ENCODE data around the gene ZFX.
A peak's percentile ranks its signal among the peaks of the same experiment; 100 is the strongest.
"Not testable (repeated sequence)": the region's sequence is repeated elsewhere in the genome, so short reads cannot be mapped to it uniquely, and the experiment has no call there.

Gene ZFX

DNA sequence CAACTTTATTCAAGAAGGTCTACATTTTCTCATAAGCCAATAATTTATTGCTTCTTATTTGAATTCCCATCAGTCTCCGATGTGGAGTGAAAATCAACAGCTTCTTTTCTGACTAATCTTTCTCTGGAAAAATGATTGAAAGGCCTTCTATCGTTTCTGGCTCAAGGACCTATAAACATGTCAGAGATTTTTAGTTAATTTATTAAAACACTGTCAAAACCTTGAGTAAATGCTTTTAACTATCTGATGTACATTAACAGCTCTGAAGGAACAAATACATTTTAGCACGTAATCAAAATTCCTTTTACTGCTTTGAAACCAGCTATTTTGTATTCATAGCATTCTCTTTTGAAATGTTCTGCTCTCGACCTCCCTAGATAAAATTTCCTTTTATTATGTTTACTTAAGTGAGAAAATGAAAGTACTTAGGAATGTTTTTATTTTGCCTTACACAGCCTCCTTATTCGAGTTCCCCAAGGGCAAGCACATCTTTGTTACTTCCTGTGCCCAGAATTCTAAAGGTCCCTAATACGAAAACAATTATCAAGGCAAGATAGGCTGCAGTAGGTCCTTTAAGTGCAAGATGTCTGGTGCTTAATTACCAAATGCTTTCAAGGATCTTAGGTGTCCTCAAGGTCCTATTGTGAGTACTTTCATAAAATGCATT lies 3.1 kb upstream of the ZFX start:
- Histone ChIP-seq H3K9me3 (ENCODE audit: control insufficient read depth, insufficient read depth, low read length) (no peaks in the 10 kb centered on the region), H3K4me1 (ENCODE audit: insufficient read depth, low read length) (peaks cover 20% of the 10 kb centered on the region), H3K36me3 (ENCODE audit: insufficient read depth, low read length) (no peaks in the 10 kb centered on the region), H3K9ac (ENCODE audit: low read depth, low read length) (no peak overlapping the region)

- H3K4me1 ChIP-seq (ENCODE audit: insufficient read depth, low read length), result peaks cover 20% of the 10 kb centered on the region
- H3K9me3 ChIP-seq (ENCODE audit: control insufficient read depth, insufficient read depth, low read length), result no peaks in the 10 kb centered on the region
- no peaks in the 10 kb centered on the region for H3K36me3 ChIP-seq (ENCODE audit: insufficient read depth, low read length)
- no peak overlapping the region for H3K9ac ChIP-seq (ENCODE audit: low read depth, low read length)
Measured at GRCh38 chrX:24147165-24147564, 2.4 kb upstream of the ZFX start.

GRCh38 chrX:24148121-24148520 lies 1.4 kb upstream of the ZFX start:
- H3K4me1 ChIP-seq (ENCODE audit: insufficient read depth, low read length), result peaks cover 24% of the 10 kb centered on the region
- no peaks in the 10 kb centered on the region for H3K36me3 ChIP-seq (ENCODE audit: insufficient read depth, low read length)
- H3K9ac ChIP-seq (ENCODE audit: low read depth, low read length), result peak overlapping the region; percentile 93
- no peaks in the 10 kb centered on the region for H3K9me3 ChIP-seq (ENCODE audit: control insufficient read depth, insufficient read depth, low read length)

- Histone ChIP-seq H3K9me3 (ENCODE audit: control insufficient read depth, insufficient read depth, low read length) (no peaks in the 10 kb centered on the region), H3K9ac (ENCODE audit: low read depth, low read length) (peak overlapping the region; percentile 93), H3K36me3 (ENCODE audit: insufficient read depth, low read length) (no peaks in the 10 kb centered on the region), H3K4me1 (ENCODE audit: insufficient read depth, low read length) (peaks cover 24% of the 10 kb centered on the region)
Measured at GRCh38 chrX:24148535-24149350, 786 bp upstream of the ZFX start.

DNA sequence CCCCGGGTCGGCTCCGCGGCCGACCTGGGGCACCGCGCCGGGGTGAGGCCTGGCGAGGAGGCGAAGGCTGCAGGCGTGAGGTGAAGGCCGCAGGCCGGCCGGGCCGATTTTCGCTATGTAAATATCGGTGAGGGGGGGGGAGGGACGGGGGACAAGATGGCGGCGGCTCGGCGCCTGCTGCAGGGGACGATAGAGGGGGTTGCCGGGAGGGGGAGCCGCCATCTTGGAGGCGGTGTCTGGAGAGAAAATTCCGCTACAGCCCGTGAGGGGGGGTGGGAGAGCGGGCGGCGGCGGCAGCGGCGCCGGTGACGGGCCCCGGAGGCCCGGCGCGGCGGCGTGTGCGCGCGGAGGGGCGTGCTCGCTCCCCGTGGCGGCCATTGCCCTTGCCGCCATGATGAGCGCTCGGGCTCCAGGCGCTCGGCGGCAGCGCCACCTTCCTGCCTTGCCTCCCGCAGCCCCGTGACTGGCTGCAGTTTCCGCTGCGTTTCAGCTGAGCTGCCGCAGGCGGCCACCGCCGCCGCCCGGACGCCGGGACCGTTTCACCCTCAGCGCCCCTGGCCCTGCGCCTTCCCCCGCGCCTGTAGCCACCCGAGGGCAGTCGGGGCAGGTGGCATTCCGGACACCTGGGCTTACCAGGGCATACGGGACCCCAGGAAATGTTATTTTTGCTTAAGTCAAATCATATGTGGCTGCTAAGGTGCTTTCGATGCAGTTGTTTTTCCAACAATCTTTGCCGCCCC lies 692 bp downstream of the ZFX start:
- H3K4me1 ChIP-seq (ENCODE audit: insufficient read depth, low read length), result peaks cover 24% of the 10 kb centered on the region
- H3K36me3 ChIP-seq (ENCODE audit: insufficient read depth, low read length), result no peaks in the 10 kb centered on the region
- peak overlapping the region; percentile 93 for H3K9ac ChIP-seq (ENCODE audit: low read depth, low read length)
- no peaks in the 10 kb centered on the region for H3K9me3 ChIP-seq (ENCODE audit: control insufficient read depth, insufficient read depth, low read length)

- peaks cover 21% of the 10 kb centered on the region for H3K4me1 ChIP-seq (ENCODE audit: insufficient read depth, low read length)
- H3K9me3 ChIP-seq (ENCODE audit: control insufficient read depth, insufficient read depth, low read length), result no peaks in the 10 kb centered on the region
- H3K36me3 ChIP-seq (ENCODE audit: insufficient read depth, low read length), result no peaks in the 10 kb centered on the region
- peak overlapping the region; percentile 93 for H3K9ac ChIP-seq (ENCODE audit: low read depth, low read length)
Measured at GRCh38 chrX:24150898-24151297, 1.4 kb downstream of the ZFX start.

- Histone ChIP-seq H3K4me1 (ENCODE audit: insufficient read depth, low read length) (peaks cover 15% of the 10 kb centered on the region), H3K9ac (ENCODE audit: low read depth, low read length) (peak overlapping the region; percentile 93), H3K9me3 (ENCODE audit: control insufficient read depth, insufficient read depth, low read length) (no peaks in the 10 kb centered on the region), H3K36me3 (ENCODE audit: insufficient read depth, low read length) (no peaks in the 10 kb centered on the region)
Measured at GRCh38 chrX:24151513-24151912, 2.0 kb downstream of the ZFX start.

DNA sequence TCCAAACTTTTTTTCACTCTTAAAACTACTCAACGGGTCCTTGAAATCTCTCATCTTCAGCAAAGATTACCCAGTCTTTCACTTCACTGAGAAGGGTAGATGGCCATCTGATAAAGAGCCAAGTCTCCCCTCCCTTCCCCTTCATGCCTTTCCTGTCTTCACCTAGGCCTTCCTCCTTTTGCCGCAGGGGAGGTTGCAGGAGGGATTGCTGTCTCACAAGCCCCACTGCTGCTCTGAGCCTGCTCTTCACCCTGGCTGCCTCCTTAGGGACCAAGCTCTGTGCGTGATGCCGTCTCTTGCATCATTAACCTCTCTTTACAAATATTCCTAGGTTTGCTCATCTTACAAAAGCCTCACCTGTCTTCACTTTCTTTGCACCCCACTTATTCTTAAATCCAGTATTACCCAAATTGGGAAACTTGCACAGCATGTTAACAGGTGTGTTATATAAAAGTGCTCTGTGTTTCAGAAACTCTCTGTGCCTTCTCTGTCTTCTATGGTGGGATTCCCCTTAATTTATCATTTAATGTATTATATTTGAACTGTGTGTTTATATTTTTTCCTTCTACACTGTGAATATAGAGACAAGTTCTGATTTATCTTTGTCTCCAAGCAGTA lies 3.8 kb downstream of the ZFX start:
- H3K36me3 ChIP-seq (ENCODE audit: insufficient read depth, low read length), result no peaks in the 10 kb centered on the region
- H3K4me1 ChIP-seq (ENCODE audit: insufficient read depth, low read length), result peaks cover 7% of the 10 kb centered on the region
- H3K9me3 ChIP-seq (ENCODE audit: control insufficient read depth, insufficient read depth, low read length), result no peaks in the 10 kb centered on the region
- no peak overlapping the region for H3K9ac ChIP-seq (ENCODE audit: low read depth, low read length)

- Histone ChIP-seq H3K9me3 (ENCODE audit: control insufficient read depth, insufficient read depth, low read length) (no peaks in the 10 kb centered on the region), H3K36me3 (ENCODE audit: insufficient read depth, low read length) (no peaks in the 10 kb centered on the region), H3K9ac (ENCODE audit: low read depth, low read length) (no peak overlapping the region), H3K4me1 (ENCODE audit: insufficient read depth, low read length) (peaks cover 4% of the 10 kb centered on the region)
Measured at GRCh38 chrX:24153796-24154189, 4.3 kb downstream of the ZFX start.

GRCh38 chrX:24154490-24155034 lies 5.0 kb downstream of the ZFX start:
- Histone ChIP-seq H3K36me3 (ENCODE audit: insufficient read depth, low read length) (no peaks in the 10 kb centered on the region), H3K9ac (ENCODE audit: low read depth, low read length) (no peak overlapping the region), H3K4me1 (ENCODE audit: insufficient read depth, low read length) (peaks cover 4% of the 10 kb centered on the region), H3K9me3 (ENCODE audit: control insufficient read depth, insufficient read depth, low read length) (no peaks in the 10 kb centered on the region)

- not testable (repeated sequence) for H3K4me1 ChIP-seq (ENCODE audit: insufficient read depth, low read length); H3K9me3 ChIP-seq (ENCODE audit: control insufficient read depth, insufficient read depth, low read length); H3K36me3 ChIP-seq (ENCODE audit: insufficient read depth, low read length); H3K9ac ChIP-seq (ENCODE audit: low read depth, low read length)
Measured at GRCh38 chrX:24155747-24156146, 6.2 kb downstream of the ZFX start.

DNA sequence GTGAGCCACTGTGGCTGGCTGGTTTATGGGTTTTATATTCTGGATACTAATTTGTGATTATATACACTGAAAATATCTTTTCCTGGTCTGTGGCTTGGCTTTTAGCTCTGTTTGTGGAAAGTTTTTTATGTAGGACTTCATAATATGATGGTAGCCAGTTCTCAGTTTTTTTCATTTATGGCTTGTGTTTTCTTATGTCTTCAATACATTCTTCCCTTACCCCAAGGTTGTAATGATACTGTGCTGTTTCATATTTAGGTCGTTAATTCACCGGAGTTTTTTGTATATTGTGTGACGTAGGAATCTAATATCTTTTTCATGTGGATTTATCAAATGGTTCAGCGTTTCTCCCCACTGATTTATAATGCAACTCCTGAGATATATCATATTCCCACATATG lies 6.6 kb downstream of the ZFX start:
- Histone ChIP-seq H3K36me3 (ENCODE audit: insufficient read depth, low read length) (no peaks in the 10 kb centered on the region), H3K9me3 (ENCODE audit: control insufficient read depth, insufficient read depth, low read length) (no peaks in the 10 kb centered on the region), H3K9ac (ENCODE audit: low read depth, low read length) (no peak overlapping the region), H3K4me1 (ENCODE audit: insufficient read depth, low read length) (peaks cover 4% of the 10 kb centered on the region)

DNA sequence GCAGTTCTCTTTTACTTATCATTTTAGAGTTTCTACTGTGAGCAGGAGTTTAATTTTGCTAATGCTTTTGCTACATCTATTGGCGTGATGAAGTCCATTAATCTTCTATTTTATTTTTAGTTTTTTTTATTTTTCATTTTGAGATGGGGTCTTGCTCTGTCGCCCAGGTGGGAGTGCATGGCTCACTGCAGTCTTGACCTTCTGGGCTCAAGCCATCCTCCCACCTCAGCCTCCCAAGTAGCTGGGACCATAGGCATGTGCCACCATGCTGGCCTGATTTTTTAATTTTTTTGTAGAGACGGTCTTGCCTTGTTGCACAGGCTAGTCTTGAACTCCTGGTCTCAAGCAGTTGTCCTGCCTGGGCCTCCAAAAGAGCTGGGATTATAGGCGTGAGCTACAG lies 9.4 kb downstream of the ZFX start:
- H3K4me1 ChIP-seq (ENCODE audit: insufficient read depth, low read length), result no peaks in the 10 kb centered on the region
- H3K36me3 ChIP-seq (ENCODE audit: insufficient read depth, low read length), result no peaks in the 10 kb centered on the region
- no peaks in the 10 kb centered on the region for H3K9me3 ChIP-seq (ENCODE audit: control insufficient read depth, insufficient read depth, low read length)
- H3K9ac ChIP-seq (ENCODE audit: low read depth, low read length), result no peak overlapping the region

GRCh38 chrX:24166078-24166477 lies 16.5 kb downstream of the ZFX start:
- Histone ChIP-seq H3K9ac (ENCODE audit: low read depth, low read length) (no peak overlapping the region), H3K4me1 (ENCODE audit: insufficient read depth, low read length) (peaks cover 31% of the 10 kb centered on the region), H3K36me3 (ENCODE audit: insufficient read depth, low read length) (no peaks in the 10 kb centered on the region)

More at GRCh38 chrX:24166078-24166477, 16.5 kb downstream of the ZFX start:
- no peaks in the 10 kb centered on the region for H3K9me3 ChIP-seq (ENCODE audit: control insufficient read depth, insufficient read depth, low read length)

Measured in ES-I3 (cell line).